Uterus (tissue), 2 donors: ENCODE data around the gene KIR2DL4.
"Not testable (repeated sequence)": the region's sequence is repeated elsewhere in the genome, so short reads cannot be mapped to it uniquely, and the experiment has no call there.

Experiments
- CTCF ChIP-seq, 4 experiments: fragments of 200-600 bp in 2 of 4; fragments of 450-650 bp in 2 of 4; sonication (generic) in 2 of 4; IDR thresholded peaks; one replicate each; pipeline ENCODE4 v1.5.1; 2016 to 2019; ENCODE audit warnings: antibody characterized with exemption in 4 of 4, mild to moderate bottlenecking in 2 of 4, moderate library complexity in 1 of 4
- POLR2A ChIP-seq, 2 donors: fragments of 450-650 bp; IDR thresholded peaks; one replicate each; pipeline ENCODE4 v1.6.1; 2016; ENCODE audit warnings: antibody characterized with exemption in 2 of 2, mild to moderate bottlenecking in 1 of 2, moderate library complexity in 1 of 2

GRCh38 chr19:54758577-54758976, 44.8 kb upstream of the KIR2DL4 start:
- TF ChIP-seq CTCF, POLR2A (IDR thresholded peaks at IDR 0.05): not testable (repeated sequence)
